A549 treated with RU486 at 1 μM for 4 hours (cell line): Measurements from ENCODE around the gene MAST4. TPM values are rescaled to one million over a fixed set of nuclear protein-coding genes. Genes with fewer than 3 reads are reported as not detected.

Experiments
- total RNA-seq: library from RNA; stranded (reverse); fragments of 200-300 nt; extraction: Qiagen RNA extraction; gene quantifications from 5 replicates; pipeline ENCODE4 v1.2.3, GENCODE V29; 2022; ENCODE audit warnings: low read depth

The MAST4 gene
- 1.1 to 1.8 TPM (median 1.4 TPM) in 5 replicates for total RNA-seq

GRCh38 chr5:66595756-66596635 lies at the start of gene MAST4:
MAST4 (plus strand) TSS chr5:66596393; CDS start chr5:66596656, 263 bp downstream.

GRCh38 chr5:67196537-67197059 lies 600.4 kb downstream of the MAST4 start, which contains the start of gene CD180:
CD180 (minus strand) TSS chr5:67196799; CDS start chr5:67196641, 158 bp downstream.

